PC-3 (cell line): Measurements from ENCODE around the gene ZFYVE28. TPM values are rescaled to one million over a fixed set of nuclear protein-coding genes. Genes with fewer than 3 reads are reported as not detected.

Experiments
- ATAC-seq: fragments of 200-7000 bp; cut with Tn5 transposase; 2 replicates; pipeline ENCODE4 v1.9.1; 2020; ENCODE audit warnings: mild to moderate bottlenecking, moderate library complexity
- BruUV-seq: library from RNA; stranded (reverse); fragments of 400-500 nt; replicated peaks from 2 replicates; lab custom pipeline; 2021; lab: Mats Ljungman, UMichigan
- CTCF ChIA-PET: fragments of 300-600 bp; sonication (Branson Sonifier 250); formaldehyde crosslinking; loops from one replicate; lab custom pipeline; 2022; ENCODE audit warnings: antibody characterized with exemption; lab: Charles Lee
- POLR2A ChIA-PET: fragments of 300-600 bp; sonication (Branson Sonifier 250); formaldehyde crosslinking; loops from one replicate; lab custom pipeline; 2022; ENCODE audit warnings: antibody characterized with exemption; ENCODE audit not compliant: unreplicated experiment; lab: Charles Lee
- DNase-seq: peaks from one replicate; pipeline ENCODE4 v3.0.0-alpha.2; 2015
- H2AFZ ChIP-seq: fragments of 300-600 bp; sonication (generic); 2 replicates; pipeline ENCODE4 v1.6.0; 2016; ENCODE audit warnings: antibody characterized with exemption, low read length
- H3F3A ChIP-seq: fragments of 300-600 bp; sonication (generic); one replicate; pipeline ENCODE4 v1.6.0; 2017; ENCODE audit warnings: antibody characterized with exemption, low read length, control low read depth, mild to moderate bottlenecking; ENCODE audit not compliant: unreplicated experiment
- H3K27ac ChIP-seq: fragments of 300-600 bp; sonication (generic); 2 replicates; pipeline ENCODE4 v1.5.1; 2016; ENCODE audit warnings: mild to moderate bottlenecking, low read length
- H3K27me3 ChIP-seq: fragments of 300-600 bp; sonication (generic); 2 replicates; pipeline ENCODE4 v1.6.1; 2016; ENCODE audit warnings: low read length, mixed read lengths
- H3K36me3 ChIP-seq: fragments of 300-600 bp; sonication (generic); 2 replicates; pipeline ENCODE4 v1.6.1; 2016; ENCODE audit warnings: low read depth, mixed run types, low read length, mixed read lengths
- H3K4me1 ChIP-seq: fragments of 300-600 bp; sonication (generic); 2 replicates; pipeline ENCODE4 v1.5.1; 2016; ENCODE audit warnings: low read length; ENCODE audit not compliant: insufficient read depth
- H3K4me2 ChIP-seq: fragments of 300-600 bp; sonication (generic); 2 replicates; pipeline ENCODE4 v1.6.0; 2016; ENCODE audit warnings: low read length
- H3K4me3 ChIP-seq: fragments of 300-600 bp; sonication (generic); 2 replicates; pipeline ENCODE4 v1.5.1; 2016; ENCODE audit warnings: mild to moderate bottlenecking, low read length, mixed read lengths
- H3K79me2 ChIP-seq: fragments of 300-600 bp; sonication (generic); 2 replicates; pipeline ENCODE4 v1.6.1; 2017; ENCODE audit warnings: low read length, mixed read lengths
- H3K9ac ChIP-seq: fragments of 300-600 bp; sonication (generic); 2 replicates; pipeline ENCODE4 v1.6.0; 2016; ENCODE audit warnings: mild to moderate bottlenecking, low read length
- H3K9me2 ChIP-seq: fragments of 300-600 bp; sonication (generic); replicated peaks from 2 replicates; pipeline ENCODE4 v1.6.1; 2016; ENCODE audit warnings: mixed run types, low read length, mixed read lengths
- H3K9me3 ChIP-seq: fragments of 300-600 bp; sonication (generic); 2 replicates; pipeline ENCODE4 v1.6.1; 2016; ENCODE audit warnings: low read length, mixed read lengths
- H4K20me1 ChIP-seq: fragments of 300-600 bp; sonication (generic); 2 replicates; pipeline ENCODE4 v1.6.1; 2016; ENCODE audit warnings: low read length, mixed read lengths
- EZH2 ChIP-seq: fragments of 300-600 bp; sonication (generic); IDR thresholded peaks from one replicate; pipeline ENCODE4 v1.6.1; 2017; ENCODE audit warnings: antibody characterized with exemption, mild to moderate bottlenecking, low read length; ENCODE audit not compliant: unreplicated experiment
- EZH2phosphoT487 ChIP-seq: fragments of 300-600 bp; sonication (generic); IDR thresholded peaks from 2 replicates; pipeline ENCODE4 v1.6.1; 2018; ENCODE audit warnings: mild to moderate bottlenecking, antibody characterized with exemption, low read length, borderline replicate concordance
- intact Hi-C: fragments of 100-400 bp; cut with micrococcal nuclease; formaldehyde crosslinking; loops from 2 replicates; pipeline ENCODE4 v1.9.0; 2023
- total RNA-seq: library from RNA; depleted of rRNA; stranded (reverse); fragments of >200 nt; gene quantifications from 2 replicates; pipeline ENCODE4 v1.2.3, GENCODE V29; 2014
- TF ChIP-seq, protein P1 (sequence below): fragments of 300-600 bp; sonication (generic); conservative IDR thresholded peaks from 2 replicates; pipeline ENCODE4 v1.5.1; 2017; ENCODE audit warnings: antibody characterized with exemption, low read depth, mild to moderate bottlenecking, low read length

The ZFYVE28 gene
- total RNA-seq, 1 experiment from 2014 or later: 8.0 TPM

DNA sequence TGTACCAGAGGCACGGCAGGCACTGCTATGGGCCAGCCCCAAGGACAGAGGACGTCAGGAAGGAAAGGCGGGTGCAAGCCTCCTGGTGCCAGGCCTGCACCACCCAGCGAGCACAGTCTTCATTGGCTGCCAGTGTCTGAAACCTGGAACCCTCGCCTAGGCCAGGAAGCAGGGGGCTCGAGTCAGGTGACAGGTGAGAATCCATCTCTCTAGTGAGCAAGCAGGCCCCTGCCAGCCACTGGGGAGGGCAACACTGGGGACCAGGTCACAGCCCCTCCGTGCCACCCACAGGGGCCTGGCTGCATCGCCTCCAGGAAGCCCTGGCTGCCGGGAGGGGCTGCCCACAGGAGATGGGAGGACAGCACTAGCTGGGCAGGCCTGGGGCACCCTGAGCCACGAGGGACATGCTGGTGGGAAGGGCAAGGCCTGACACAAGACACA, 169.6 kb downstream of the ZFYVE28 start:
- no TSS peak for BruUV-seq
- intact Hi-C loops: no loop called here
- no peak overlapping the region for H3K9ac ChIP-seq

DNA sequence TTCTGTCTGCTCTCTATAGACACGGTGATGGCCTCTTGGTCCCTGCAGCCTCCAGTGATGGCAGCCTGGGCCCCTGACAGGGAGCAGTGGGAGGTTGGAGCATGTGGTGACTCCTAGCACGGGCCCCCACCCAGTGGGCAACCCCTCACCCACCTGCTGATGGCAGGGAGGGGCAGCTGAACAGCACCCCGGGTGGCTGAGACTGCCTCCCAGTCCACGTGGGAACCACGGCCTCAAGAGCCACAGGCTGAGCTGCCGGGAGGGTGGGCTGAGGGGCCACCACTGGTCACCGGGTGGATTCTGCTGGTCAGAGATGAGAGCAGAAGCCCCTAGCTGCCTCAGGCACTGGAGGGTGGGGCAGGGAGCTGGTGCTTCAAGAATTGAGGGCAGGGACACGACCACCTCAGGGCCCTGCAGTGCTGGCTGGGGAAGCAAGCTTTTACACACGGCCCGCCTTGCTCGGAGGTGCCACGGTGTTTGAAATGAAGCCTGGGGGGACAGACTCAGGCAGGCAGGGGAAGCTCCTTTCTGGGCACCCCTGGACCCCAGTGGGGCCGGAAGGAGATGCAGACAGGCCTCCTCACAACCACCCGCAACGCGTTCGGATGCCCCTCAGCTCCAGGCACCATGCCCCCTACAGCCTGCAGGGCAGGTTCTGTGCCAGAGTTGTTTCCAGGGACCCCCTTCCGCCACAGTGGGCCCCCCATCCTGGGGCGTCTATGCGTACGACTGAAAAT, 170.2 kb downstream of the ZFYVE28 start:
- H3K79me2 ChIP-seq: no peaks in the 10 kb centered on the region
- no peak overlapping the region for H3K4me3 ChIP-seq
- CTCF ChIA-PET: no interaction called here
- no peaks in the 10 kb centered on the region for H3K36me3 ChIP-seq
- H3K27ac ChIP-seq: no peak overlapping the region
- no peaks in the 10 kb centered on the region for H3K9me3 ChIP-seq
- no peaks in the 10 kb centered on the region for H4K20me1 ChIP-seq
- ATAC-seq: no peak
- H3F3A ChIP-seq: no peaks in the 10 kb centered on the region
- H3K4me1 ChIP-seq: no peaks in the 10 kb centered on the region
- POLR2A ChIA-PET: no interaction called here
- H2AFZ ChIP-seq: no peak overlapping the region
- BruUV-seq: no TSS peak
- H3K4me2 ChIP-seq: no peak overlapping the region
- no peaks in the 10 kb centered on the region for H3K9me2 ChIP-seq
- no peak overlapping the region for H3K9ac ChIP-seq
- no peaks in the 10 kb centered on the region for H3K27me3 ChIP-seq
- DNase-seq: no peak
- intact Hi-C loops: no loop called here
- TF ChIP-seq, protein P1, sequence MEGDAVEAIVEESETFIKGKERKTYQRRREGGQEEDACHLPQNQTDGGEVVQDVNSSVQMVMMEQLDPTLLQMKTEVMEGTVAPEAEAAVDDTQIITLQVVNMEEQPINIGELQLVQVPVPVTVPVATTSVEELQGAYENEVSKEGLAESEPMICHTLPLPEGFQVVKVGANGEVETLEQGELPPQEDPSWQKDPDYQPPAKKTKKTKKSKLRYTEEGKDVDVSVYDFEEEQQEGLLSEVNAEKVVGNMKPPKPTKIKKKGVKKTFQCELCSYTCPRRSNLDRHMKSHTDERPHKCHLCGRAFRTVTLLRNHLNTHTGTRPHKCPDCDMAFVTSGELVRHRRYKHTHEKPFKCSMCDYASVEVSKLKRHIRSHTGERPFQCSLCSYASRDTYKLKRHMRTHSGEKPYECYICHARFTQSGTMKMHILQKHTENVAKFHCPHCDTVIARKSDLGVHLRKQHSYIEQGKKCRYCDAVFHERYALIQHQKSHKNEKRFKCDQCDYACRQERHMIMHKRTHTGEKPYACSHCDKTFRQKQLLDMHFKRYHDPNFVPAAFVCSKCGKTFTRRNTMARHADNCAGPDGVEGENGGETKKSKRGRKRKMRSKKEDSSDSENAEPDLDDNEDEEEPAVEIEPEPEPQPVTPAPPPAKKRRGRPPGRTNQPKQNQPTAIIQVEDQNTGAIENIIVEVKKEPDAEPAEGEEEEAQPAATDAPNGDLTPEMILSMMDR: no peak
- no peak for TF ChIP-seq EZH2
- TF ChIP-seq EZH2phosphoT487: no peak

More for the DNA sequence above, 169.6 kb downstream of the ZFYVE28 start:
- Histone ChIP-seq H3K4me2 (no peak overlapping the region), H3F3A (no peaks in the 10 kb centered on the region), H3K36me3 (no peaks in the 10 kb centered on the region), H3K4me1 (no peaks in the 10 kb centered on the region), H3K4me3 (no peak overlapping the region), H3K27me3 (no peaks in the 10 kb centered on the region), H3K79me2 (no peaks in the 10 kb centered on the region), H2AFZ (no peak overlapping the region), H3K27ac (no peak overlapping the region), H4K20me1 (no peaks in the 10 kb centered on the region), H3K9me2 (no peaks in the 10 kb centered on the region), H3K9me3 (no peaks in the 10 kb centered on the region)
- TF ChIP-seq, protein P1: no peak
- TF ChIP-seq EZH2phosphoT487: no peak
- ATAC-seq: no peak
- DNase-seq: no peak
- ChIA-PET POLR2A (no interaction called here), CTCF (no interaction called here)
